Fibroblast of pulmonary artery (primary cell): ENCODE results near the gene SYCE1.
"Not testable (repeated sequence)": the region's sequence is repeated elsewhere in the genome, so short reads cannot be mapped to it uniquely, and the experiment has no call there.

Experiments used
- DNase-seq: peaks from one replicate; pipeline ENCODE4 v3.0.0-alpha.2; 2010; ENCODE audit warnings: low read depth
- H3K4me3 ChIP-seq: replicated peaks from 2 replicates; pipeline ENCODE4 v1.5.1; 2011; ENCODE audit warnings: low read depth, mild to moderate bottlenecking, control low read depth, low read length, moderate library complexity
- CTCF ChIP-seq: IDR thresholded peaks from 2 replicates; pipeline ENCODE4 v1.5.1; 2011; ENCODE audit warnings: mild to moderate bottlenecking, control low read depth, low read length, inconsistent platforms; ENCODE audit errors: missing control alignments

Gene SYCE1

GRCh38 chr10:133565441-133566294 lies at the start of gene SYCE1:
TSS of gene SYCE1 (minus strand) at chr10:133565583. CDS start at chr10:133565529, 54 bp downstream.
- no peak within 1 kb of the TSS for H3K4me3 ChIP-seq
- TF ChIP-seq CTCF = no peak
- no peak for DNase-seq

DNA sequence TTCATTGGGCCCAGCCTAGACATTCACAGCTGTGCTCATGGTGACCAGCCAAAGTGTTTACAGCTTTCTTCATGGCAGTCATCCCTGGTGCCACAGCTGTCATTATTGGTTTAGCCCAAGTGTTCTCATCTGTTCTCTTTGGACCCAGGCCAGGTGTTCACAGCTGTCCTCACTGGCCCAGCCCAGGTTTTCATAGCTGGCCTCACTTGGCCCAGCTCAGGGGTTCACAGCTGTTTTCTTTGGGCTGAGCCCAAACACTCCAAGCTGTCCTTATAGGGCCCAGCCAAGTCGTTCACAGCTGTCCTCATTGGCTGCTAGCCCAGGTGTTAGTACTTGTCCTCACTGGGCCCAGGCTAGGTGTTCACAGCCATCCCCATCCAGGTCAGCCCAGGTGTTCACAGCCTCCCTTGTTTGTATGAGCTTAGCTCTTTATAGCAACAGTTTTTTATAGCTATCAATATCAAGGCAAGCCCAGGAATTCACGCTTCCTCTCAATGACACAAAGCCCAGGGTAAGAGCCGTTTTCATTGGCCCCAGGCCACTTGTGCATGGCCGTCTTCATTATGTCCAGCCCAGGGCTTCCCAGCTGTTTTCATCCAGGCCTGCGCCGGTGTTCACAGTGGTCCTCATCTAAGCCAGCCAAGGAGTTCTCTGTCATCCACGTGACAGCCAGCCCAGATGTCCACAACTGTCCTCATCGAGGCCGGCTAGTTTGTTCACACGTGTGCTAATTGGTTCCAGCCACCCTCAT lies 49.6 kb upstream of the SYCE1 start:
- no peak for TF ChIP-seq CTCF
- no peak for DNase-seq
- H3K4me3 ChIP-seq = no peak overlapping the region

DNA sequence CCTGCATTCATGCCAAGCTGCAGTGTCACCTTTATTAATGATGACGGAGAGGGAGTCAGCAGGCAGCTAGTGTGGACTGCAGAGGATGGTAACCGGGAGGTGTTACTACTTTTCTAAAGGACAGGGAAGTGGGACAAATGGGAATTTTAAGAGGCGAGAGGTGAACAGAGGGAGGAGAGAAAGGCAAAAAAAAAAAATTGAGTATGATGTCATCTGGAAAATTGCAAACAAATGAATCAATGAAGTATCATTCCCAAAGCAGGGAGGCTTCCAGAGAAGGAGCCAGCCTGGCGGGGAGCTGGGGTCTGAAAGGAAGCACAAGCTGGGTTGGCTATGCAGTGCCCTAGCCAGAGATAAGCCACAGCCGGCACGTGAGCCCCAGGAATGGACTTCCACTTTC lies 48.3 kb upstream of the SYCE1 start:
- H3K4me3 ChIP-seq = no peak overlapping the region
- no peak for TF ChIP-seq CTCF

DNA sequence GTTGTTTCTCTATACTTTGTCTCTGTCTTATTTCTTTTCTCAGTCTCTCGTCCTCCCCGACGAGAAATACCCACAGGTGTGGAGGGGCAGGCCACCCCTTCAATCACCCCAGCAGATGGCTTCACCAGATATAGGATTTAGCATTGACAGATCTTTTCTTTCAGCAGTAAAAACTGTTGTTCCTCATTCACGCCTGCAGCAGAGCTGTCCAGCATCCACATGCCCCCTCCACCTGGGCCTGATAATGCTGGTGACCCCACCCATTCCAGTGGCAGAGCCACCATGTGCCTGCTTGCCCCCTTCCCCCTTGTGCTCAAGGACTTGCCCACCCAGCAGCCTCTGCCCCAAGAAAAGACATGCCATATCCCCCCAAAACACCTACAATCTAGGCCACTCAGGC lies 45.7 kb upstream of the SYCE1 start:
- H3K4me3 ChIP-seq = no peak overlapping the region
- no peak for DNase-seq
- no peak for TF ChIP-seq CTCF

More for the DNA sequence above, 48.3 kb upstream of the SYCE1 start:
- no peak for DNase-seq

DNA sequence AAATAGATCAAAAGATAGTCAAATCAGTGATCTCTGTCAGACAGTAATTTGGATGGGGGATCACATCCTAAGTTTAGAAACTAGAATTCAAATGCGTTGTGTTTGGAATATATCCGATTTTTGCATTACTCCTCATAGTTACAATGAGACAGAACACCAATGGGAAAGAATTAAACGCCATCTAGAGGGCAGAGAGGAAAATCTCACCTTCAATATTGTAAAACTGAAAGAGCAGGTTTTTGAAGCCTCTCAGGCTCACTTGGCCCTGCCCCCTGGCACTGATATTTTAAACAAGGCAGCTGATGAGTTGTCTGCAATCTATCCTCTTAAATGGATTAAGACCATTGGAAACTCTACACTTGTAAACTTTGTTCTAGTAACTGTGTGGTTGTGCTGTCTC lies 43.5 kb upstream of the SYCE1 start:
- TF ChIP-seq CTCF = peak; percentile 45
- no peak overlapping the region for H3K4me3 ChIP-seq
- DNase-seq = peak; percentile 16

- not testable (repeated sequence) for DNase-seq, H3K4me3 ChIP-seq
Measured at GRCh38 chr10:133603434-133603833, 38.1 kb upstream of the SYCE1 start.

DNA sequence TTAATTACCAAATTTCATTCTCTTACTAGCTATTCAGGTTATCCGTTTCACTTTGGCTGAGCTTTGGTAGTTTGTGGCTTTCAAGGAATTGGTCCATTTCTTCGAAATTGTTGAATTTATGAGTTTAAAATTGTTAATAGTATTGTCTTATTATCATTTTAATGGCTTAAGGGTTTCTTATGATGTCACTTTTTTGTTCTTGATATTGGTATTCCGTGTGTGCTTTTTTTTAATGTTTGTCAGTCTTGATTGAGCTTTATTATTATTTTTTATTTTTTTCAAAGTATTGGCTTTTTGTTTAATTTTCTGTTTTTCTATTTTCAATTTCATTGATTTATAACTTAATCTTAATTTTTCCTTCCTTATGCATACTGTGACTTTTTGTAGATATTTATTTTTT lies 35.3 kb upstream of the SYCE1 start:
- no peak overlapping the region for H3K4me3 ChIP-seq
- DNase-seq = no peak
- no peak for TF ChIP-seq CTCF

- not testable (repeated sequence) for DNase-seq, H3K4me3 ChIP-seq
Measured at GRCh38 chr10:133599869-133600268, 34.5 kb upstream of the SYCE1 start.
